ENCODE data around the gene UBE2E2.

UBE2E2 gene

DNA sequence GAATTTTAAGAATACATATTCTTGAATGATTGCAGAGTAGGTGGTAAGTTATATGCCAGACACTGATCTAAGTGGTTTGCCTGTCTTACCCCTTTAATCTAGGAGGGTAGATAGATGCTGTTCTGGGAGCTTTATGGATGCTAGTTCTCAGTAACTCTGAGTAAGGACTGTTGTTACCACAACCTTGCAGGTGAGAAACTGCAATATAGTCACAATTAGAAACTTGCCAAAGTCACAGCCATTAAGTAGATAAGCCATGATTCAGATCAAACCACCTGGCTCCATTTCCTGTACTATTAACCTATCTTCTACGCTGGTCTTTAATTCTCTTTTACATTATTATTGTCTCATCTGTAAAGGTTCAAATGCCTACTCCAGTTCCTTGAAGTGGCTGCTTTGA is 46.8 kb downstream of the UBE2E2 start:
- Histone ChIP-seq H4K20me1 (ENCODE audit: insufficient read depth, low read length, poor library complexity, severe bottlenecking) (peaks cover 9% of the 10 kb centered on the region), H3K4me3 (ENCODE audit: low read length, poor library complexity, severe bottlenecking) (no peak overlapping the region), H3K4me2 (ENCODE audit: low read depth, low read length, poor library complexity, severe bottlenecking) (peak overlapping the region; percentile 42), H3K9me3 (ENCODE audit: insufficient read depth, low read depth, low read length) (no peaks in the 10 kb centered on the region), H3K4me1 (ENCODE audit: insufficient read depth, low read length, poor library complexity, severe bottlenecking) (peaks cover 34% of the 10 kb centered on the region), H3F3A (ENCODE audit: low read depth) (0 out of 2 replicates have a peak, but pooled peaks cover 7% of the 10 kb centered on the region), H2AFZ (ENCODE audit: low read length) (no peak overlapping the region), H3K9ac (ENCODE audit: low read depth, low read length, poor library complexity, severe bottlenecking) (no peak overlapping the region), H3K36me3 (ENCODE audit: insufficient read depth, low read length) (no peaks in the 10 kb centered on the region), H3K9me2 (replicated peaks; ENCODE audit: low read depth, low read length) (no peaks in the 10 kb centered on the region), H3K27me3 (ENCODE audit: insufficient read depth, low read length, poor library complexity, severe bottlenecking) (no peaks in the 10 kb centered on the region), H3K79me2 (ENCODE audit: insufficient read depth, low read length) (peaks cover 26% of the 10 kb centered on the region; the same call in 1 of the 2 replicates)
- no peak for TF ChIP-seq CTCF (conservative IDR thresholded peaks at IDR 0.05; ENCODE audit: low read length)
- TF ChIP-seq EZH2phosphoT487 (IDR thresholded peaks at IDR 0.05; ENCODE audit: borderline replicate concordance) = no peak

- no peaks in the 10 kb centered on the region for H3K9me3 ChIP-seq (ENCODE audit: insufficient read depth, low read depth, low read length)
- no peak overlapping the region for H3K4me2 ChIP-seq (ENCODE audit: low read depth, low read length, poor library complexity, severe bottlenecking)
- no peaks in the 10 kb centered on the region for H3K9me2 ChIP-seq (replicated peaks; ENCODE audit: low read depth, low read length)
- H4K20me1 ChIP-seq (ENCODE audit: insufficient read depth, low read length, poor library complexity, severe bottlenecking) = peaks cover 9% of the 10 kb centered on the region
- H2AFZ ChIP-seq (ENCODE audit: low read length) = no peak overlapping the region
- H3K4me1 ChIP-seq (ENCODE audit: insufficient read depth, low read length, poor library complexity, severe bottlenecking) = peaks cover 36% of the 10 kb centered on the region
- 0 out of 2 replicates have a peak, but pooled peaks cover 7% of the 10 kb centered on the region for H3F3A ChIP-seq (ENCODE audit: low read depth)
- no peaks in the 10 kb centered on the region for H3K27me3 ChIP-seq (ENCODE audit: insufficient read depth, low read length, poor library complexity, severe bottlenecking)
- H3K36me3 ChIP-seq (ENCODE audit: insufficient read depth, low read length) = no peaks in the 10 kb centered on the region
- H3K79me2 ChIP-seq (ENCODE audit: insufficient read depth, low read length) = peaks cover 21% of the 10 kb centered on the region; the same call in 1 of the 2 replicates
- no peak overlapping the region for H3K9ac ChIP-seq (ENCODE audit: low read depth, low read length, poor library complexity, severe bottlenecking)
- TF ChIP-seq EZH2phosphoT487 (IDR thresholded peaks at IDR 0.05; ENCODE audit: borderline replicate concordance) (no peak), CTCF (conservative IDR thresholded peaks at IDR 0.05; ENCODE audit: low read length) (no peak)
- H3K4me3 ChIP-seq (ENCODE audit: low read length, poor library complexity, severe bottlenecking) = no peak overlapping the region
These were observed 49.0 kb downstream of the UBE2E2 start for GRCh38 chr3:23252122-23252521.

DNA sequence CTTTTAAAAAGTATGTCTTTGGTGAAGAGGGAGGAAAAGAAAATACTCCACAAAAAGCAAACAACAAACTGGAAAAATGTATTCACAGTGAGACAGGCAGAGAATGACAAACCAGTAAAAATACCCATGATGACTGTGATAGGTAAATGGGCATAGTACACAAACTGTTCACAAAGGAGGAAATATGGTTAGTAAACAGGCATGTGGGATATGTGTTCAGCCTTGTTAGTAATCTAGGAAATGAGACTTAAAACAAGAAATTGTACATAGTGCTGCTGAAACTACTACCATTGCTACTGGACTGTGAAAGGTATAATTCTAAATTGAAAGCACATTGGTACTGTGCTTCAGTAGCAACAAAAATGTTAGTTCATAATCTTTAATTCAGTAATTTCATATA is 50.1 kb downstream of the UBE2E2 start:
- peaks cover 9% of the 10 kb centered on the region for H4K20me1 ChIP-seq (ENCODE audit: insufficient read depth, low read length, poor library complexity, severe bottlenecking)
- H3K9me2 ChIP-seq (replicated peaks; ENCODE audit: low read depth, low read length) = no peaks in the 10 kb centered on the region
- no peaks in the 10 kb centered on the region for H3K27me3 ChIP-seq (ENCODE audit: insufficient read depth, low read length, poor library complexity, severe bottlenecking)
- peaks cover 37% of the 10 kb centered on the region for H3K4me1 ChIP-seq (ENCODE audit: insufficient read depth, low read length, poor library complexity, severe bottlenecking)
- no peak for TF ChIP-seq CTCF (conservative IDR thresholded peaks at IDR 0.05; ENCODE audit: low read length)
- no peak for TF ChIP-seq EZH2phosphoT487 (IDR thresholded peaks at IDR 0.05; ENCODE audit: borderline replicate concordance)
- H3F3A ChIP-seq (ENCODE audit: low read depth) = 0 out of 2 replicates have a peak, but pooled peaks cover 7% of the 10 kb centered on the region
- no peak overlapping the region for H3K9ac ChIP-seq (ENCODE audit: low read depth, low read length, poor library complexity, severe bottlenecking)
- peaks cover 18% of the 10 kb centered on the region; the same call in 1 of the 2 replicates for H3K79me2 ChIP-seq (ENCODE audit: insufficient read depth, low read length)
- H3K4me3 ChIP-seq (ENCODE audit: low read length, poor library complexity, severe bottlenecking) = no peak overlapping the region
- H3K4me2 ChIP-seq (ENCODE audit: low read depth, low read length, poor library complexity, severe bottlenecking) = no peak overlapping the region
- H3K9me3 ChIP-seq (ENCODE audit: insufficient read depth, low read depth, low read length) = no peaks in the 10 kb centered on the region
- H2AFZ ChIP-seq (ENCODE audit: low read length) = no peak overlapping the region
- H3K36me3 ChIP-seq (ENCODE audit: insufficient read depth, low read length) = no peaks in the 10 kb centered on the region
